A549 (cell line): ENCODE data around the gene LRFN2. TPM values are rescaled to one million over a fixed set of nuclear protein-coding genes. Genes with fewer than 3 reads are reported as not detected.

Experiments used
- ATAC-seq, 2 experiments: fragments of 200-7000 bp in 1 of 2; fragments of >200 bp in 1 of 2; cut with Nextera tagmentation in 1 of 2; cut with Tn5 transposase in 1 of 2; 3 replicates each; pipeline versions ENCODE4 v1.8.0 to v1.9.1; 2018 to 2020; ENCODE audit warnings: mild to moderate bottlenecking in 1 of 2, moderate library complexity in 1 of 2
- CTCF ChIA-PET: fragments of 300-600 bp; sonication (Branson Sonifier 250); formaldehyde crosslinking; extraction: SDS; loops from one replicate; lab custom pipeline; 2021; ENCODE audit warnings: antibody characterized with exemption, inconsistent platforms; lab: Yijun Ruan, JAX
- POLR2A ChIA-PET: fragments of 350-600 bp; formaldehyde crosslinking; extraction: SDS; loops from one replicate; lab custom pipeline; 2021; ENCODE audit warnings: antibody characterized with exemption, inconsistent platforms; lab: Yijun Ruan, JAX
- DNase-seq, 2 experiments: peaks; one replicate each; pipeline versions ENCODE4 v3.0.0 to v3.0.0-alpha.2; 2011 to 2016; ENCODE audit warnings: low read depth in 1 of 2, low spot score in 1 of 2
- FAIRE-seq: peaks from 2 replicates; lab custom pipeline; 2011; peaks lifted over from hg19 to GRCh38; lab: Jason Lieb, UNC
- H3K27ac ChIP-seq, 2 experiments: fragments of >200 bp; sonication (Bioruptor Twin); formaldehyde crosslinking; 3 replicates each; pipeline ENCODE4 v1.5.1; 2016 to 2017
- H3K4me1 ChIP-seq: fragments of >200 bp; sonication (Bioruptor Twin); formaldehyde crosslinking; 3 replicates; pipeline ENCODE4 v1.6.1; 2016
- H3K4me2 ChIP-seq: fragments of >200 bp; sonication (Bioruptor Twin); formaldehyde crosslinking; 3 replicates; pipeline ENCODE4 v1.6.1; 2016
- H3K4me3 ChIP-seq: fragments of >200 bp; sonication (Bioruptor Twin); formaldehyde crosslinking; 3 replicates; pipeline ENCODE4 v1.5.1; 2016
- H3K9me3 ChIP-seq: fragments of >200 bp; sonication (Bioruptor Twin); formaldehyde crosslinking; 3 replicates; pipeline ENCODE4 v1.6.1; 2016
- CBX8 ChIP-seq: fragments of 200-600 bp; sonication (generic); IDR thresholded peaks from 2 replicates; pipeline ENCODE4 v1.6.1; 2016
- CEBPB ChIP-seq, 2 experiments: fragments of >200 bp in 1 of 2; sonication (Bioruptor Twin) in 1 of 2; formaldehyde crosslinking in 1 of 2; IDR thresholded peaks; 2 replicates each; pipeline ENCODE4 v1.6.1; 2012 to 2016
- CHD4 ChIP-seq: fragments of 200-600 bp; sonication (generic); IDR thresholded peaks from 2 replicates; pipeline ENCODE4 v1.6.1; 2016; ENCODE audit warnings: antibody characterized with exemption, mild to moderate bottlenecking, borderline replicate concordance
- FOSB ChIP-seq: fragments of 250-450 bp; sonication (Bioruptor Pico); IDR thresholded peaks from 2 replicates; pipeline ENCODE4 v1.5.0; 2020; ENCODE audit warnings: mild to moderate bottlenecking, moderate library complexity
- FOSL2 ChIP-seq, 2 experiments: fragments of 450-650 bp in 1 of 2; fragments of >200 bp in 1 of 2; sonication (Bioruptor Twin) in 1 of 2; formaldehyde crosslinking; IDR thresholded peaks; 2 replicates each; pipeline versions ENCODE4 v1.5.0 to v1.6.1; 2016 to 2020; ENCODE audit warnings: mild to moderate bottlenecking in 1 of 2, moderate library complexity in 1 of 2
- HDAC2 ChIP-seq: fragments of 200-600 bp; sonication (generic); IDR thresholded peaks from 2 replicates; pipeline ENCODE4 v1.6.1; 2016
- HEYL ChIP-seq: fragments of 250-450 bp; sonication (Bioruptor Pico); IDR thresholded peaks from 2 replicates; pipeline ENCODE4 v1.8.0; 2021; ENCODE audit warnings: mild to moderate bottlenecking, moderate library complexity
- MAZ ChIP-seq: fragments of 150-350 bp; IDR thresholded peaks from 2 replicates; pipeline ENCODE4 v1.6.1; 2014; ENCODE audit warnings: antibody characterized with exemption, low read depth, low read length, borderline replicate concordance
- POLR2AphosphoS2 ChIP-seq: conservative IDR thresholded peaks from 2 replicates; pipeline ENCODE4 v1.6.1; 2012; ENCODE audit warnings: low read length, improper control_type of control experiment, inconsistent platforms
- RAD21 ChIP-seq, 2 experiments: fragments of >200 bp in 1 of 2; sonication (Bioruptor Twin) in 1 of 2; formaldehyde crosslinking in 1 of 2; IDR thresholded peaks in 1 of 2; conservative IDR thresholded peaks in 1 of 2; 2 replicates in 1 of 2; 3 replicates in 1 of 2; pipeline ENCODE4 v1.6.1; 2012 to 2018; ENCODE audit warnings: inconsistent platforms in 1 of 2
- RFX5 ChIP-seq: fragments of 450-650 bp; IDR thresholded peaks from 2 replicates; pipeline ENCODE4 v1.7.1; 2014; ENCODE audit warnings: antibody characterized with exemption, mild to moderate bottlenecking, moderate library complexity
- RNF2 ChIP-seq: fragments of 200-600 bp; sonication (generic); IDR thresholded peaks from 2 replicates; pipeline ENCODE4 v1.6.1; 2016; ENCODE audit warnings: low read depth, mild to moderate bottlenecking, antibody characterized with exemption, moderate library complexity, borderline replicate concordance
- TP53 ChIP-seq: fragments of 250-450 bp; sonication (Bioruptor Pico); IDR thresholded peaks from 2 replicates; pipeline ENCODE4 v1.5.0; 2021; ENCODE audit warnings: mild to moderate bottlenecking, moderate library complexity
- WGBS: methylation state at CpG from one replicate; pipeline ENCODE4 v1.1.6; 2017; ENCODE audit errors: missing lambda C conversion rate; 5-methylcytosine and 5-hydroxymethylcytosine counted together
- polyA plus RNA-seq, 4 experiments: library from polyadenylated mRNA; depleted of rRNA in 3 of 4; stranded (reverse); fragments of >200 nt; fragmentation: RNase III in 1 of 4; extraction: RNeasy Plus Mini Kit Qiagen cat#74134 plus additional on column Dnase treatment in 1 of 4; gene quantifications; 2 replicates in 3 of 4; 3 replicates in 1 of 4; pipeline ENCODE4 v1.2.3, GENCODE V29; 2011 to 2017
- TF ChIP-seq, protein P1 (sequence below): fragments of 250-450 bp; sonication (Bioruptor Pico); IDR thresholded peaks from 2 replicates; pipeline ENCODE4 v1.5.0; 2021; ENCODE audit warnings: mild to moderate bottlenecking, moderate library complexity, borderline replicate concordance
- TF ChIP-seq, protein P2 (sequence below): IDR thresholded peaks from 2 replicates; pipeline ENCODE4 v1.6.1; 2012
- TF ChIP-seq, protein P3 (sequence below): fragments of >200 bp; sonication (Bioruptor Twin); formaldehyde crosslinking; IDR thresholded peaks from 3 replicates; pipeline ENCODE4 v1.6.1; 2016
- TF ChIP-seq, protein P4 (sequence below): fragments of 450-650 bp; IDR thresholded peaks from 2 replicates; pipeline ENCODE4 v1.6.1; 2014; ENCODE audit warnings: antibody characterized with exemption
- TF ChIP-seq, protein P5 (sequence below): IDR thresholded peaks from 2 replicates; pipeline ENCODE4 v1.6.1; 2012; ENCODE audit warnings: low read depth, borderline replicate concordance
- TF ChIP-seq, protein P6 (sequence below): fragments of 250-450 bp; sonication (Bioruptor Pico); IDR thresholded peaks from 2 replicates; pipeline ENCODE4 v1.5.0; 2020; ENCODE audit warnings: low read depth, mild to moderate bottlenecking, moderate library complexity

Gene LRFN2
- polyA plus RNA-seq, 2 of the 4 experiments (the other 2 are of a cell fraction) = not detected

DNA sequence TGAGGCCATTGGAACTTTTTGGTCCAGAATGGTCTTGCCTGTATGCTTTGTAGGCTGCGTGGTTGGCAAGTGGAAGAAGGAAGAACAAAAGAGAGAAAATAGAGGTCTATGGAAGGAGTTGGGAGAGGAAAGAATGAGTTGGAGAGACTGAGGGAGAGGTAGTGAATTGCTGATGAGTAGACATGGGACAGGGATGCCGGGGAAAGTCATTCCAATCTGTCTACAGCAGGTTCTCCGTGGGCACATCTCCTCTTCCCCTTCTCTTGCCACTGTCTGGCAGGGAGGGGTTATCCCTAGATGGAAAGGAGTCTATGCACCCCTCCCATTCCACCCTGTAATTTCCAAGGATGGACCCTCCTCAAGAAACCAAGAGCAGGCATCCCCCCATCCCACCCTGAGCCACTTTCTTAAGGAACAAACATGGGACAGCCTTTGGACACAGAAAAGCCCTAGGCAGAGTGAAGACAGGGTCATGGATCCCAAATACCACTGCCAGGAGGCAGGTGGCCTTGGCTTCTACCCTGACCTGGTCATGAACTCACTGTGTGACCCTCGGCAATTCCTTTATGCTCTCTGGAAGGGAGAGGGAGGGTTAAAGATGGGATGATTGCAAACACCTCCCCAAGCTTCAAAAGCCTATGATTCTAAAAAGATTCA lies 196.9 kb downstream of the LRFN2 start (continued):
- TF ChIP-seq, protein P1, sequence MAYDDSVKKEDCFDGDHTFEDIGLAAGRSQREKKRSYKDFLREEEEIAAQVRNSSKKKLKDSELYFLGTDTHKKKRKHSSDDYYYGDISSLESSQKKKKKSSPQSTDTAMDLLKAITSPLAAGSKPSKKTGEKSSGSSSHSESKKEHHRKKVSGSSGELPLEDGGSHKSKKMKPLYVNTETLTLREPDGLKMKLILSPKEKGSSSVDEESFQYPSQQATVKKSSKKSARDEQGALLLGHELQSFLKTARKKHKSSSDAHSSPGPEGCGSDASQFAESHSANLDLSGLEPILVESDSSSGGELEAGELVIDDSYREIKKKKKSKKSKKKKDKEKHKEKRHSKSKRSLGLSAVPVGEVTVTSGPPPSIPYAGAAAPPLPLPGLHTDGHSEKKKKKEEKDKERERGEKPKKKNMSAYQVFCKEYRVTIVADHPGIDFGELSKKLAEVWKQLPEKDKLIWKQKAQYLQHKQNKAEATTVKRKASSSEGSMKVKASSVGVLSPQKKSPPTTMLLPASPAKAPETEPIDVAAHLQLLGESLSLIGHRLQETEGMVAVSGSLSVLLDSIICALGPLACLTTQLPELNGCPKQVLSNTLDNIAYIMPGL (CRISPR knock-in tag) = no peak
- no peak for TF ChIP-seq RFX5

DNA sequence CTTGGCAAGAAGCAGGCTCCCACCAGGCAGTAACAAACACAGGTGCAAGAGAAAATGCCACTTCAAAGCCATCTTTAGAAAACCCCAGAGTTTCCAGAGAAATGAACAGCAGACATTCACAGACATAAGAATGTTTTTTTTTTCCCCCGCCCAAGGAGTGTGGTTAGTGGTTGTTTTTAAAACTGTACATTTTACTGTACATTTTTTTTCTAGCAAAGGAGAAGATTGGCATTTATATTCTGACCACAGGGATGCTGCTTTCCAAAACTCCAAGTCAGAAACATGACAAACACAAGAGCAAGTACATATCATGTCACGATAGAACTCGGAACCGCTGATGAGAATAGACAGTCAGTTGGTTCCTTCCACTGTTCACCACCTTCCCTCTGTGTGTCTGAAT lies 197.9 kb downstream of the LRFN2 start:
- DNase-seq (no peak), FAIRE-seq (no peak), ATAC-seq (no peak)
- 43% methylated on average over 4 of the region's 4 CpGs for WGBS
- Histone ChIP-seq H3K9me3 (no peaks in the 10 kb centered on the region), H3K27ac (no peak overlapping the region), H3K4me3 (no peak overlapping the region), H3K4me2 (no peak overlapping the region), H3K4me1 (no peaks in the 10 kb centered on the region)
- no peak for TF ChIP-seq TP53 (CRISPR knock-in tag)
- TF ChIP-seq MAZ = no peak
- TF ChIP-seq FOSL2 (IDR thresholded peaks at IDR 0.05) = no peak
- no peak for TF ChIP-seq FOSL2 (CRISPR knock-in tag; IDR thresholded peaks at IDR 0.05)
- TF ChIP-seq, protein P2, sequence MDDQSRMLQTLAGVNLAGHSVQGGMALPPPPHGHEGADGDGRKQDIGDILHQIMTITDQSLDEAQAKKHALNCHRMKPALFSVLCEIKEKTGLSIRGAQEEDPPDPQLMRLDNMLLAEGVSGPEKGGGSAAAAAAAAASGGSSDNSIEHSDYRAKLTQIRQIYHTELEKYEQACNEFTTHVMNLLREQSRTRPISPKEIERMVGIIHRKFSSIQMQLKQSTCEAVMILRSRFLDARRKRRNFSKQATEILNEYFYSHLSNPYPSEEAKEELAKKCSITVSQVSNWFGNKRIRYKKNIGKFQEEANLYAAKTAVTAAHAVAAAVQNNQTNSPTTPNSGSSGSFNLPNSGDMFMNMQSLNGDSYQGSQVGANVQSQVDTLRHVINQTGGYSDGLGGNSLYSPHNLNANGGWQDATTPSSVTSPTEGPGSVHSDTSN = no peak
- TF ChIP-seq CBX8 = no peak
- no peak for TF ChIP-seq RNF2
- TF ChIP-seq, protein P3, sequence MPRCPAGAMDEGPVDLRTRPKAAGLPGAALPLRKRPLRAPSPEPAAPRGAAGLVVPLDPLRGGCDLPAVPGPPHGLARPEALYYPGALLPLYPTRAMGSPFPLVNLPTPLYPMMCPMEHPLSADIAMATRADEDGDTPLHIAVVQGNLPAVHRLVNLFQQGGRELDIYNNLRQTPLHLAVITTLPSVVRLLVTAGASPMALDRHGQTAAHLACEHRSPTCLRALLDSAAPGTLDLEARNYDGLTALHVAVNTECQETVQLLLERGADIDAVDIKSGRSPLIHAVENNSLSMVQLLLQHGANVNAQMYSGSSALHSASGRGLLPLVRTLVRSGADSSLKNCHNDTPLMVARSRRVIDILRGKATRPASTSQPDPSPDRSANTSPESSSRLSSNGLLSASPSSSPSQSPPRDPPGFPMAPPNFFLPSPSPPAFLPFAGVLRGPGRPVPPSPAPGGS = no peak
- TF ChIP-seq FOSB (CRISPR knock-in tag) = no peak
- TF ChIP-seq, protein P4, sequence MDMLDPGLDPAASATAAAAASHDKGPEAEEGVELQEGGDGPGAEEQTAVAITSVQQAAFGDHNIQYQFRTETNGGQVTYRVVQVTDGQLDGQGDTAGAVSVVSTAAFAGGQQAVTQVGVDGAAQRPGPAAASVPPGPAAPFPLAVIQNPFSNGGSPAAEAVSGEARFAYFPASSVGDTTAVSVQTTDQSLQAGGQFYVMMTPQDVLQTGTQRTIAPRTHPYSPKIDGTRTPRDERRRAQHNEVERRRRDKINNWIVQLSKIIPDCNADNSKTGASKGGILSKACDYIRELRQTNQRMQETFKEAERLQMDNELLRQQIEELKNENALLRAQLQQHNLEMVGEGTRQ = no peak
- TF ChIP-seq RAD21 (conservative IDR thresholded peaks at IDR 0.05 in 1 of 2, IDR thresholded peaks at IDR 0.05 in 1 of 2) = no peak
- no peak for TF ChIP-seq POLR2AphosphoS2
- TF ChIP-seq HDAC2 = no peak
- TF ChIP-seq CEBPB (IDR thresholded peaks at IDR 0.05) = no peak
- no peak for TF ChIP-seq HEYL
- TF ChIP-seq, protein P5, sequence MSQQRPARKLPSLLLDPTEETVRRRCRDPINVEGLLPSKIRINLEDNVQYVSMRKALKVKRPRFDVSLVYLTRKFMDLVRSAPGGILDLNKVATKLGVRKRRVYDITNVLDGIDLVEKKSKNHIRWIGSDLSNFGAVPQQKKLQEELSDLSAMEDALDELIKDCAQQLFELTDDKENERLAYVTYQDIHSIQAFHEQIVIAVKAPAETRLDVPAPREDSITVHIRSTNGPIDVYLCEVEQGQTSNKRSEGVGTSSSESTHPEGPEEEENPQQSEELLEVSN = no peak
- TF ChIP-seq, protein P6, sequence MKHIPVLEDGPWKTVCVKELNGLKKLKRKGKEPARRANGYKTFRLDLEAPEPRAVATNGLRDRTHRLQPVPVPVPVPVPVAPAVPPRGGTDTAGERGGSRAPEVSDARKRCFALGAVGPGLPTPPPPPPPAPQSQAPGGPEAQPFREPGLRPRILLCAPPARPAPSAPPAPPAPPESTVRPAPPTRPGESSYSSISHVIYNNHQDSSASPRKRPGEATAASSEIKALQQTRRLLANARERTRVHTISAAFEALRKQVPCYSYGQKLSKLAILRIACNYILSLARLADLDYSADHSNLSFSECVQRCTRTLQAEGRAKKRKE (CRISPR knock-in tag) = no peak
- TF ChIP-seq CHD4 = no peak
- ChIA-PET CTCF (interaction anchor here (0.6 kb wide), 1 partner anchor 676 kb away, joined by 4 read pairs; no protein-coding TSS in a partner anchor), POLR2A (no interaction called here)
